Astrocyte of the spinal cord (primary cell): ENCODE data around the gene CYP2C18.
"Not testable (repeated sequence)": the region's sequence is repeated elsewhere in the genome, so short reads cannot be mapped to it uniquely, and the experiment has no call there.

Experiments
- DNase-seq: peaks from one replicate; pipeline ENCODE4 v3.0.0; 2011; ENCODE audit warnings: low read depth, low spot score
- H3K4me3 ChIP-seq: 2 replicates; pipeline ENCODE4 v1.5.1; 2011; ENCODE audit warnings: low read depth, mild to moderate bottlenecking, low read length, moderate library complexity
- CTCF ChIP-seq: IDR thresholded peaks from 2 replicates; pipeline ENCODE4 v1.5.1; 2012; ENCODE audit warnings: low read depth, mild to moderate bottlenecking, low read length, inconsistent platforms
- in situ Hi-C: cut with HindIII; loops from 2 replicates; pipeline ENCODE4 v1.10.0; 2017; ENCODE audit warnings: low sequenced_read_pairs

CYP2C18 gene

GRCh38 chr10:94683214-94684054 lies at the start of gene CYP2C18:
Gene CYP2C18, plus strand, starts transcription at chr10:94683729. Its CDS starts 91 bp downstream, at chr10:94683820.
- in situ Hi-C loops = no loop called here
- DNase-seq = no peak
- no peak within 1 kb of the TSS for H3K4me3 ChIP-seq
- no peak for TF ChIP-seq CTCF

GRCh38 chr10:94638097-94638496 lies 45.4 kb upstream of the CYP2C18 start:
- H3K4me3 ChIP-seq, DNase-seq, in situ Hi-C loops: not testable (repeated sequence)

- H3K4me3 ChIP-seq = no peak overlapping the region
- in situ Hi-C loops = no loop called here
- no peak for TF ChIP-seq CTCF
- DNase-seq = no peak
Measured at GRCh38 chr10:94639902-94640301, 43.6 kb upstream of the CYP2C18 start.

GRCh38 chr10:94640562-94640961 lies 43.0 kb upstream of the CYP2C18 start:
- DNase-seq = no peak
- in situ Hi-C loops = no loop called here

GRCh38 chr10:94641480-94641879 lies 42.0 kb upstream of the CYP2C18 start:
- TF ChIP-seq CTCF = no peak
- DNase-seq = no peak
- in situ Hi-C loops = no loop called here
- H3K4me3 ChIP-seq = no peak overlapping the region

More at GRCh38 chr10:94640562-94640961, 43.0 kb upstream of the CYP2C18 start:
- no peak overlapping the region for H3K4me3 ChIP-seq
- TF ChIP-seq CTCF = no peak

- in situ Hi-C loops = no loop called here
- no peak for TF ChIP-seq CTCF
- DNase-seq = no peak
- H3K4me3 ChIP-seq = no peak overlapping the region
Measured at GRCh38 chr10:94644352-94644751, 39.2 kb upstream of the CYP2C18 start.

GRCh38 chr10:94645285-94645684 lies 38.2 kb upstream of the CYP2C18 start:
- H3K4me3 ChIP-seq = no peak overlapping the region
- DNase-seq = no peak
- in situ Hi-C loops = no loop called here
- TF ChIP-seq CTCF = no peak

- H3K4me3 ChIP-seq, DNase-seq, in situ Hi-C loops: not testable (repeated sequence)
Measured at GRCh38 chr10:94655201-94655600, 28.3 kb upstream of the CYP2C18 start.

- H3K4me3 ChIP-seq, DNase-seq, in situ Hi-C loops: not testable (repeated sequence)
Measured at GRCh38 chr10:94663061-94663460, 20.5 kb upstream of the CYP2C18 start.
